Lower leg skin (tissue), 4 donors: Measurements from ENCODE around the gene GPR137B. TPM values are rescaled to one million over a fixed set of nuclear protein-coding genes. Genes with fewer than 3 reads are reported as not detected.
A peak's percentile ranks its signal among the peaks of the same experiment; 100 is the strongest.

Experiments used
- DNase-seq, 2 donors: peaks; one replicate each; pipeline ENCODE4 v3.0.0-alpha.2; 2019; ENCODE audit warnings: low spot score in 2 of 2
- H3K4me3 ChIP-seq: fragments of 200-600 bp; sonication (generic); 2 replicates; pipeline ENCODE4 v1.5.1; 2017; ENCODE audit warnings: mild to moderate bottlenecking, low read depth; ENCODE audit not compliant: poor library complexity, severe bottlenecking
- CTCF ChIP-seq, 3 donors: fragments of 450-650 bp; IDR thresholded peaks; one replicate each; pipeline ENCODE4 v1.5.1; 2016; ENCODE audit warnings: antibody characterized with exemption in 3 of 3, mild to moderate bottlenecking in 3 of 3, moderate library complexity in 2 of 3
- POLR2A ChIP-seq, 2 donors: fragments of 450-650 bp; IDR thresholded peaks; one replicate each; pipeline ENCODE4 v1.6.1; 2016 to 2017; ENCODE audit warnings: antibody characterized with exemption in 2 of 2, mild to moderate bottlenecking in 1 of 2, moderate library complexity in 1 of 2
- WGBS, 2 donors: methylation state at CpG; one replicate each; pipeline ENCODE4 v1.1.5; 2018; 5-methylcytosine and 5-hydroxymethylcytosine counted together
- intact Hi-C: fragments of 100-400 bp; cut with DNase I; formaldehyde crosslinking; loops from one replicate; pipeline ENCODE4 v1.15.0; 2023; ENCODE audit warnings: low total_unique reads
- total RNA-seq, 4 donors: library from RNA; depleted of rRNA; stranded (reverse); fragments of >200 nt; gene quantifications; one replicate each; pipeline ENCODE4 v1.1.0, GENCODE V29; 2016

The GPR137B gene
- total RNA-seq, 4 donors from 2014 or later, result 22.5 to 45.5 (median 35.3) TPM

GRCh38 chr1:236172041-236172579 lies 29.8 kb downstream of the GPR137B start:
- intact Hi-C loops, result no loop called here
- H3K4me3 ChIP-seq, result no peak overlapping the region
- TF ChIP-seq POLR2A (IDR thresholded peaks at IDR 0.05), result no peak
- TF ChIP-seq CTCF (IDR thresholded peaks at IDR 0.05), result no peak
- DNase-seq, result no peak

- no peak for TF ChIP-seq CTCF (IDR thresholded peaks at IDR 0.05)
- no peak for TF ChIP-seq POLR2A (IDR thresholded peaks at IDR 0.05)
- WGBS, 2 donors, result 79 to 86% methylated on average over 5 of the region's 5 CpGs
- intact Hi-C loops, result no loop called here
- no peak for DNase-seq
- no peak overlapping the region for H3K4me3 ChIP-seq
These were observed 30.9 kb downstream of the GPR137B start for GRCh38 chr1:236173174-236173767.

- no peak overlapping the region for H3K4me3 ChIP-seq
- DNase-seq, result peak in 1 of 2 donors; percentile 36
- intact Hi-C loops, result no loop called here
- TF ChIP-seq CTCF (IDR thresholded peaks at IDR 0.05) (no peak), POLR2A (IDR thresholded peaks at IDR 0.05) (no peak)
- 86 to 93% methylated on average over 12 of the region's 12 CpGs for WGBS, 2 donors
These were observed 33.5 kb downstream of the GPR137B start for GRCh38 chr1:236175642-236176336.

- TF ChIP-seq POLR2A (IDR thresholded peaks at IDR 0.05), result no peak
- no peak for TF ChIP-seq CTCF (IDR thresholded peaks at IDR 0.05)
- peak in 1 of 2 donors; percentile 52 for DNase-seq
- H3K4me3 ChIP-seq, result no peak overlapping the region
- intact Hi-C loops, result no loop called here
- WGBS, 2 donors, result 74 to 81% methylated on average over 18 of the region's 18 CpGs
These were observed 34.3 kb downstream of the GPR137B start for GRCh38 chr1:236176337-236177336.

- intact Hi-C loops, result no loop called here
- no peak overlapping the region for H3K4me3 ChIP-seq
- 88 to 95% methylated on average over 6 of the region's 6 CpGs for WGBS, 2 donors
- DNase-seq, result no peak
- no peak for TF ChIP-seq POLR2A (IDR thresholded peaks at IDR 0.05)
These were observed 37.3 kb downstream of the GPR137B start for GRCh38 chr1:236179634-236180033.
